Fibroblast of the conjunctiva (primary cell): ENCODE data around the gene IQGAP2.
"Not testable (repeated sequence)": the region's sequence is repeated elsewhere in the genome, so short reads cannot be mapped to it uniquely, and the experiment has no call there.

Experiments
- DNase-seq: peaks from one replicate; pipeline ENCODE4 v3.0.0-alpha.2; 2010; ENCODE audit warnings: low read depth

Gene IQGAP2

GRCh38 chr5:76579166-76579937, 176.3 kb downstream of the IQGAP2 start:
- DNase-seq = no peak

- no peak for DNase-seq
These were observed 177.9 kb downstream of the IQGAP2 start for GRCh38 chr5:76580981-76581380.

GRCh38 chr5:76582230-76583162, 179.4 kb downstream of the IQGAP2 start:
- DNase-seq = no peak

GRCh38 chr5:76583163-76584047, 180.3 kb downstream of the IQGAP2 start:
- DNase-seq = no peak

GRCh38 chr5:76585783-76586217, 182.7 kb downstream of the IQGAP2 start:
- no peak for DNase-seq

- no peak for DNase-seq
These were observed 183.4 kb downstream of the IQGAP2 start for GRCh38 chr5:76586531-76586930.

GRCh38 chr5:76590027-76590426, 186.9 kb downstream of the IQGAP2 start:
- DNase-seq = no peak

- no peak for DNase-seq
These were observed 188.3 kb downstream of the IQGAP2 start for GRCh38 chr5:76591366-76591765.

GRCh38 chr5:76592692-76593091, 189.6 kb downstream of the IQGAP2 start:
- no peak for DNase-seq

GRCh38 chr5:76594107-76594506, 191.0 kb downstream of the IQGAP2 start:
- DNase-seq = no peak

GRCh38 chr5:76595755-76596481, 192.8 kb downstream of the IQGAP2 start:
- no peak for DNase-seq

- DNase-seq = no peak
These were observed 195.4 kb downstream of the IQGAP2 start for GRCh38 chr5:76598531-76598930.

GRCh38 chr5:76600716-76601115, 197.6 kb downstream of the IQGAP2 start:
- DNase-seq = no peak

GRCh38 chr5:76601470-76601869, 198.4 kb downstream of the IQGAP2 start:
- peak; percentile 70 for DNase-seq

- no peak for DNase-seq
These were observed 199.1 kb downstream of the IQGAP2 start for GRCh38 chr5:76602094-76602726.

GRCh38 chr5:76603991-76604390, 200.9 kb downstream of the IQGAP2 start:
- DNase-seq = not testable (repeated sequence)

GRCh38 chr5:76604838-76605237, 201.8 kb downstream of the IQGAP2 start:
- peak; percentile 47 for DNase-seq

- DNase-seq = no peak
These were observed 203.6 kb downstream of the IQGAP2 start for GRCh38 chr5:76606701-76607100.

GRCh38 chr5:76607353-76607871, 204.3 kb downstream of the IQGAP2 start:
- no peak for DNase-seq

GRCh38 chr5:76608833-76609232, 205.7 kb downstream of the IQGAP2 start:
- DNase-seq = peak; percentile 37

- no peak for DNase-seq
These were observed 207.1 kb downstream of the IQGAP2 start for GRCh38 chr5:76610196-76610595.
